ENCODE results near the gene MSI2. TPM values are rescaled to one million over a fixed set of nuclear protein-coding genes. Genes with fewer than 3 reads are reported as not detected.

Gene MSI2
- total RNA-seq, 1 experiment from 2014 or later: 61.2 TPM

DNA sequence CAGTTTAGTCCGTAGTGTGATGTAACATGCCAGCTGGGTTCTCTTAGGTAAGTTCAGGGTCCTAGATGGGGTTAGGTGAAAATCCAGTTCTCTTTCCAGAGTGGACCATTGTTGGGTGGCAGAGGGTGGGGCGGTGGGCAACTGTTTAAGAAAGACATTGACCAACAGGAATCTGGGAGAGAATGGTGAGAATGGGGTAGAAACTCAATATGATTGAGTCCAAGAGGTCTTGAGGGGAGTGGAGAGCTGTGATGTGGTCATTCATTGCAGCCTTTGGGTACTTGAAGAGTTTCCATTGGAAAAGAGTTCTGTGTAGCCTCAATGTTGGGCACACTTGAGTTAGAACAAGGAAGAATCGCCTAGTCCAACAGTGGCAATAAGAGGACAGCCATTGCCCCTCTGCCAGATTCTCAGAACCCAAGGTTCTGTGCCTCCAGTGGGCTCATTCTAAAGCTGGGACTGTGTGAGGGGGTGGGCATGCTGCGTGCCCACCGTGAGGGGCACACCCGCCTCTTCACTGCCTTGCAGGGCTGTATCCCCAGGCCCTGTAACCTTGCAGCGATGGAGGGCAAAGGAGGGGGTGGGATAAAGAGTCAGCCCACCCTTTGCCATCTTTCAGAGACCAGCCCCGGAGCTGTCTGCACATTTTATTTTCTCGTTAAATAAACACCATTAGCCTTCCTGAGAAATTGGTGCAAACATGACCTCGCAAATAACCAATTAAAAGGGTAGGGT, 280.6 kb downstream of the MSI2 start:
- no peak for DNase-seq (ENCODE audit: low spot score)

DNA sequence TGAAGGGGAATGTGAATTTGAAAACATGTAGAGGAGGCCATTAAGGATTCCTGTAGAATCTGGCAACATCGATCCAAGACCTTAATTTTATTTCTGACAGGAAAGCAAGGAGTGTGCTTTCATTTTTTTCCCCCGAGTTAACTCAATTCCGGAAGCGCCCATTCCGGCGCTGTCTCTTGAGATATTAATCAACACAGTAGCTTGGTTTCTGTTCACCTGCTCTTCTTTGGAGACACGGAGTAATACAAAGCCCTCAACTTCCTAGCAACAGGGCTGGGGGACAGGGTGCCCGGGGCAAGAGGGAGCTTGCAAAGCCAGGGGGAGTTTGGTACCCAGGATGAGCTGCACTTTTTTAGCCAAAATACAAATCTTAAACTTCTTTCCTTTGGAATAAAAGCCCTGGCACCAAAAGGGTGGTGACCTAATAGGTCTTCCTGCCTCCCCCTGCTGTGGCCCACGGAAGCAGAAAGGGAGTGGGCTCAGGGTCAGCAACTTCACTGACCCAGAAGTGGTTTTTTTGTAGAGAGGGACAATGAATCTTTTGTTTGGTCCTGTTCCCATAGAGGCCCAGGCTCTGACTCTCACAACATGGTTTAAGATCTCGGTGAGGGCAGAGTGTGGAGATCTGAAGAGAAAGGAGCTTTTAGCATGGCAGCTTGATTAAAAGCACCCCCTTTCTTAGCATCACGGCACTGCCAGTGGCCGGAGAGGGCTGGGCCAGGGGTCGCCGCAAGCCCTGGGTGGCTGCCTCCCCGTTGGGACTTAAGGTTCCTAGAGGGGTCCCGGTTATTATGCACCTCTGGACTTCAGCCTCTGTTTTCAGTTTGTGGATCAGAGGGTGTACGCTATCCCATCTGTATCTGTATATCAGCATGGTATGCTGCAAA, 281.4 kb downstream of the MSI2 start:
- no peak for DNase-seq (ENCODE audit: low spot score)

DNA sequence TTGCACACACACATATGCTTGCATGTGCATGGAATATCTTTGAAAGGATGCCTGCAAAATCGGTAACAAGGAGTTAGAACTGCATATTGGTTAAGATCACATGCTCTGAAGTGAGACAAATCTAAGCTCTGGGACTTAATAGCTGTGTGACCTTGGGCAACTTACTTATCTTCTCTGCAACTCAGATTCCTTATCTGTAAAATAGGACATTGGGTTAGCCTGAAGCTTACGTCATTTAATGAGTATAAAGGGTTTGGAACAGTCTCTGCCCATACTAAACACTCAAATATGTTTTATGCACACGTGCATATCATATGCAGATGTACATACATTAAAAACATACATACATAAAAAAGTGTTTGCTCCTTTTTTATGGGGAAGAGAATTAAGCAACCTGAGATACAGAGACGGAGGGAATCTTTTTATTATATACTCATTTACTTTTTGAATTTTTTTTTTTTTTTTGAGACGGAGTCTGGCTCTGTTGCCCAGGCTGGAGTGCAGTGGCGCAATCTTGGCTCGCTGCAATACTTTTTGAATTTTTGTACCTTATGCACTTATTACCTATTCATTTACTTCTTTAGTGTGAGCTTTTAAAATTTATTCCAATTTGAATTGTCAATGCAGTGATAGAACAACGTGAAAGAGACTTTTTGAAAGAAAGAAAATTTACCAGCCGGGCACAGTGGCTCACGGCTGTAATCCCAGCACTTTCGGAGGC, 282.6 kb downstream of the MSI2 start:
- no peak for DNase-seq (ENCODE audit: low spot score)

DNA sequence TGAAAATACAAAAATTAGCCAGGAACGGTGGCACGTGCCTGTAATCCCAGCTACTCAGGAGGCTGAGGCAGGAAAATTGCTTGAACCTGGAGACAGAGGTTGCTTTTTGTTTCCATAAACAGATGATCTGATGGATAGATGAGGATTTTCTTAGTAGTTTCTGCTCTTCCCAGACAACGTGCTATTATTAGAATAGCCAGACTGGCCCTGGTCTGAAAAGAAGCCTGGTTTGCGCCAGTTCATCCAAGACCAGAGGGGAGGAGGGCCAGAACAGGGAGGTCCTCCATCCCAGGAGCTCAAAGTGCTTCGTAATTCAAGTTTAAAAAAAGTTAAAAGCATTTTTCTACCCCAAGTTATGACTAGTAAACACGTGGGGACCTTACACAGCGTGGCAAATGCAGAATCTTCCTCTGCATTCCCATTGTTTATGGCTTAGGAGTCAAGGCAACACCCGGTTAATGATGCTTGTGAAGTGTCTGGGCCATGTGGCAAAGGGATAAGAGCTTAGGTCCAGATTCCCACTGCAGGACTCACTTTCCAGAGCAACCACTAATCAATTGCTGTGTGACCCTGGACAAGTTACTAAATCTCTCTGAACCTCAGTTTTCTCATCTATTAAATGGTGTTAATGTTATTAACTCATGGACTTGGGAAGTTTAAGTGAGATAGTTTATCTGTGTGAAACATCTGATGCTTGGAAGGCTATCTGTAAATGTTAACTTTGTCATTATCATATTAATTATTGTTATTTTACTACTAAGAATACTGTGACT, 283.4 kb downstream of the MSI2 start:
- DNase-seq (ENCODE audit: low spot score): no peak

DNA sequence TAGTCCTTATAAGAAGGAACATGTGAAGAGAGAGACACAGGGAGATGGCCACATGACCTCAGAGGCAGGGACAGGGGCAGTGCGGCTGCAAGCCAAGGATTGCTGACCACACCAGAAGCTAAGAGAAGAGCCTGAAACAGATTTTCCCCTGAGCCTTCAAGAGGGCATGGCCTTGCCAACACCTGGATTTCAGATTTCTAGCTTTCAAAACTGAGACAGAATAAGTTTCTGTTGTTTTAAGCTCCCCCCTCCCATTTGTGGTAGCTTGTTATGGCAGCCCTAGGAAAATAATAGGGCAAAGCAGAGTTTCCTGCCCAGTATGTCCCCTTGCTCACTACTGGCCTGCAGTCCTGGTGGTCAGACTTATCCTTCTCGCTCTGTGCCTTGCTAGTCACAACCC, 284.3 kb downstream of the MSI2 start:
- DNase-seq (ENCODE audit: low spot score): no peak

DNA sequence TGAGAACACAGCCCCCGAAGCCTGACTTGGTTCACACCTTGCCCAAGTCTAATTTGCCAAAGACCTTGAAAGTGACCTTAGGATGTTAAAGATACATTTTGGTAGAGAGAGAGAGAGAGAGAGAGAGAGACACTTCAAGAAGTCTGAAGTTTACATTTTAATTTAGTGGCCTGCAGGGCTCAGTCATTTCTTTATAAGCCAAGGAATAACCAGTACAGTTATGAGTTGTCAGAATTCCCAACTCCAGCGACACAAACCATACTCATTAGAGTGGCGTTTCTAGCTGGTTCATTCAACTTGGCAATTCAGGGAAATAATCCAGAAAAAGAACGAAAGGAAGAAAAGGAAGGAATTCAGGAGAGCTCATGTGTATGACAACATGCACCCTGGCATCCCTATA, 284.7 kb downstream of the MSI2 start:
- no peak for DNase-seq (ENCODE audit: low spot score)

DNA sequence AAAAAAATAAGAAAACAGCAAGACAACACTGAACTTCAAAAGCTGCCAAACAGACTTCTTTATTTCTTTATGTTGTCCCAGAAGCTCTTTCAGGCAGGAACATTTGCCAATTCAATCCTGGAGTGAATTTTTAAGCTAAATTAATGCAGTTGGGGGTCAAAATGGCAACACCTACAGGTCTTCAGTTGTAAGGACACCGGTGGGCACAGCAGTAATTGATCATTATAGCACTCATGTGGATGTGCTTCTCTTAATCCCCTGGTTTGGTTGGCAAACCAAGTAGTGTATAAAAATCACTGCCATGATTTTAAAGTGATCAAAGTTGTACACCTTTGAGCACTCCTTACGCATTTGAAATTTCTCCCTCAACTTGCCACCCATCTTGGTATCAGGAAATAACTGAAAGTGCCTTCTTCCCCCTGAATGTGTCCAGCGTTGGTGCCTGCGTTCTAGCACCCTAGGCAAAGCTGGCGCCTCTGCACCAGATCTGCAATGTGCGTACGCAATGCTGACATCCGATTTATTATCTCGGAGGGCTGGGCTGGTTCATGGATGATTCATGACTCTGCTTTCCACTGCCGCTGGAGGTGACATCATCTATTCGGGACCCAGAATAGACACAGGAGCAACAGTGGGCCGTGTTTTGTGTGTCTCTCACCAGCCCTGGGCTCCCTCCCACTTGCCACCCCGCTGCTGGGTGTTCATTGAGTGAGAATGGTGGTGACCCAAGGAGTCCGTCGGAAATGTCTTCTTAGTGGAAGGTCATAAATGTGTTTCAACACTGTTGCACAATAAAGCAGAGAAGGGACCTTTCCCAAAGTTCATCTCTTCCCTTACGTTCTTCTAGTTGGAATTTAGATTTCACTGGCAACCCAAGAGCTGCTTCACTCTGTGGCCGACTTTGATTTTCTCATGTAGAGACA, 285.4 kb downstream of the MSI2 start:
- no peak for DNase-seq (ENCODE audit: low spot score)

DNA sequence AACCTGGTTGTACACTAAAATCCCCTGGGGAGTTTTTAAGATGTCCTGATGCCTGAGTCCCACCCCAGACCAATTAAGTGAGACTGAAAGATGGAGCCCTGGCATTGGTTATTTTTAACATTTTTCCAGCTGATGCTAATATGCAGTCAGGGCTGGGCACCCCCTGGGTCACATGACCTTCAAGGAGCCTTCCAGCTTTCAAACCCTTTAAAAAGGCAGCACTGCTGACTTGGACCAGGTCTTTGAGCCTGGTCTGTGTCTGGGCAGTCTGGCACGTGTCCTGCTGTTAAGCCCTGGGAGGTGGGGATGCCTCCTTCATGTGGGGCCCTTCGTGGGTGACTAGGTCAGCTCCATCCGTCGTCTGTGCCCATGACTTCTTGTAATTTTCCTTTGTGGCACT, 286.2 kb downstream of the MSI2 start:
- DNase-seq (ENCODE audit: low spot score): no peak

DNA sequence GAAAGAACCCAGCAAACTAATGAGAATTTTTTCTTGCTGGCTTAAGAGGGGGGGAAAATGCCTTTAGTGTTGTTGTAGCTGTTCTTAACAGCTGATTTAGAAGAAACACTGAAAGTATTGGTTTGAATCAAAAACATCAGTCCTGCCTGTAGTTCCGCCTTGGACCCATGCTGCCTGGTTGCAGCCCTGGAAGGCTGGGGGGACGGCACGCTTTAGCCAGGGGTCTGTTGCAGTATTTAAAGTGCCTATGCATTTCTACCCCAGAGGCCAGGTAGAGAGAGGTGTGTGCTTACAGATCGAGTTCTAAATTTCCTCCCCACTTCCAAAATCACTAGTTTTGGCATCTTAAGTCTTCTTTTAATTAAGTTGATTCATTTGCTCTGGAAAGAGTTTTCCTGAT, 286.9 kb downstream of the MSI2 start:
- DNase-seq (ENCODE audit: low spot score): no peak

DNA sequence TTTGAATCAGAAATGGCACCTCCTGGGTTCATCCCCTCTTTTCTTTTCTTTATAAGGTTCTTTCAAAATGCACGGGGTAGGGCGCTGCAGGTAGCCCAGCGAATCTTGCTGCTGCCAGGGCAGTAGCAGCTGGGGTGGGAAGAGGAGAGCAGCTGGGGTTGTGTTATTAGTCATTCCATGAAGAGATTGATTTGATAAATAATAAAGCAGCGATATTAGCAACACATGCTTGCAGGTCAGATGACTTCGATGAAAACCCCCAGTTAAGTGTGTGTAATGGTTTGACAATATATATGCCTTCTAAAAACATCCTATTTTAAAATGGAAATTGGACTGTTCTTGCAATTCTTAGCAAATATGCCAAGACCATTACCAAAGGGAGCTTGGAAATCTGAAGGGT, 288.1 kb downstream of the MSI2 start:
- DNase-seq (ENCODE audit: low spot score): no peak

DNA sequence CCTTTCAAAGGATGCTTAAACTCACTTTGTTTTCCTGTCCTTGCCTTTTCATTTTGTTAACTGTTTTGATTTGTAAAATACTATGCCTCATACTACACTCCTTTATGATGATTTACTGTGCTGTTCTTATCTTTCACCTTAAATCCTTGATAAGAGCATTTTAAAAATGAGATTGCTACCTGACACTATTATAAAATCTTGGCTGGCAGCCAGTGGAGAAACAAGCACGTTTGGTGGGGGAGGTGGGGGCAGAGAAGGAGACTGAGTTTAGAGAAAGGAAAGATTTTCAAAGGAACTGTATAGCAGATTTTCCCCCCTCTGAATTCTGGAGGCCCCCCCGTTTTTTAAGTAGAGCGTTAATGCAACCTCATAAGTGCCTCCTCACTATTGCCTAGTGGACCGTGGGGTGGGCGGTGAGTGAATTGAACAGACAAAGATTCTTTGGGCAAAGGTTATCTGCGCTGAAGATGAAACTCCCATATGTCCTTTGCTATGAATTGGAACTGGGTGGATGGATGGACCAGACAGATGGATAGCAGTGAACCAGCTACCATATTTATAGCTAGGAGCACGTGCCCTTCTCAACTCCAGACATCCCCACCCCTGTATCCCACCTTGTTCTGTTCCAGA, 288.6 kb downstream of the MSI2 start:
- no peak for DNase-seq (ENCODE audit: low spot score)

DNA sequence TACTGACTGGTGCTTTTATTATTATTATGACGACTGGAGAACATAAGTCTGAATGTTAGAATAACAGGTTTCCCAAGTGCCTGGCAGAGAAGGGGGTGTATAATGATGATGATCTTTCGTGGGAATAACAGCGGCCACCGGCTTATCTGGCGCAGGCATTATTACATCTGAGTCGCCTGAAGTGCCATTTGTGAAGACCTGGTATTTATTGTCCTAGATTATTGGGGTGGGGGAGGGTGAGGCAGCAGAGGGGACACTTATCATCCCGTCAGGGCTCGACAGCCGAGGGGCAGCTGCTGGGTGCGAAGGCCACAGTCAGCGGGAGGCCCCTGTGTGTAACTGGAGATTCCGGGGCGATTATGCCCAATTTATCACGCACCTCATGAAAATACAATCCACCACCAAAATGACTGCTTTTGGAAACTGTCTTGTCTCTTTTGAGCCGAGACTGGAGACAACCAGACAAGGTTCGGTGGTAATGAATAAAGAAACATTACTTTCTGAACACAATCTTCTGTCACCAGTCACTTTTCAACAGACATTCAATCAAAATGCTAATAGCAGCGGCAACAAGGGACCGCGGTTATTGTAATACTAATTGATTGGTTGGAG, 289.5 kb downstream of the MSI2 start:
- DNase-seq (ENCODE audit: low spot score): no peak

DNA sequence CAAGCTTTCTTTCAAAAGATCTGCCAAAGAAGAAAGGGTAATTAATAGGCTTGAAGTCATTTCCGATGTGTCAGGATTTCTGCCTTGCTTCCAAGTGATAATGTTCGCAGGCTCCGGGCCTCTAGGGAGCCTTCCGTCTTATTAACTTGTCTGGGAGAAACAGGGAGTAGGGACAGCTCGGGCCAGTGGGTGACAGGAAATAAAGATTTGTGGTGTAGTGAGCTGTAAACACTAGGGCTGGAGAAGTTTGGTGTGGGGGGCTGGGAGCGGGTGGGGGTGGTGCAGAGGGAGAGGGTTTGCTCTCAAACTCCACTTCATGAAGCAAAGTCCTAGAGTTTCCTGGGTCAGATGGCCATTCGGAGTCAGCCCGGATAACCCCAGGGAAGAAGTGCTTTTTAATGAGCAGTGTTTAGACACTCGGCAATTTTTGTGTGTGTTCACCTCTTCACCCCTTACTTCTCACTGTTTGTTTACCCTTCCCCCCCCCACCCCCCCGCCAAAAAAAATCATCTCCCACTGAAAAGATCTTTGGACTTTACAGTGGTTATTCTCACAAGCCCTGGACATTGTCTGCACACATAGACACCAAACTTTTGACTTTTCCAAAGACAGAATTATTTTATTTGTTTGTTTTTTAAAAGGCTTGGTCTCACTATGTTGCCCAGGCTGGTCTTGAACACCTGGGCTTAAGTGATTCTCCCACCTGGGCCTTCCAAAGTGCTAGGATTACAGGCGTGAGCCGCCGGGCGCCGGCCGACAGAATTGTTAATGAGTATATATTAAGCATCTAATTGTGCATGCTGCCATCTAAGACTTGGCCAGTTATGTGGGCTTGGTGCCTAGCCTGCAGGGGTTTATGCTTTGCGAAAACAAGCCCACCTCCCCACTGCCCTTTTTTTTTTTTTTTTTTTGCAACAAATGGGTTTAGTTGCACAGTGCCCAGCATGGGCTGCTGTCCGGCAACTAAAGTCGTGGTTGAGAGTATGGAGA, 292.4 kb downstream of the MSI2 start:
- no peak for DNase-seq (ENCODE audit: low spot score)

DNA sequence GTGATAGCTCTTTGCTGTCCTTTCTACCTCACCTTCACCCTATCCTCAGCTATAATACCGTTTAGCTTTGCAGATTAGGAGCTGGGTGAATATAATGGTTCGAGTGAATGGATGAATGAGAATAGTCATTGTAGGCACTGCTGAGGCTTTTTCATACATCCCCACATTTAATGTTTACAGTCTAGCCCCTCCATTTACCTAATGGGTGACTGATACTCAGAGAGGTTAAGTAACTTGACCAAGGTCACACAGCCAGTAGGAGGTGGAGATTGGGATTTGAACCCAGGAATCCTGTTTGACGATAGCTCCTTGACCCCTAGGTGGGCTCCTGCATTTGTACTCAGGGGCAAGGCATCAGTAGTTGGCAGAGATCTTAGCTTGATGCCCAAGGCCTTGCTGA, 293.1 kb downstream of the MSI2 start:
- no peak for DNase-seq (ENCODE audit: low spot score)

DNA sequence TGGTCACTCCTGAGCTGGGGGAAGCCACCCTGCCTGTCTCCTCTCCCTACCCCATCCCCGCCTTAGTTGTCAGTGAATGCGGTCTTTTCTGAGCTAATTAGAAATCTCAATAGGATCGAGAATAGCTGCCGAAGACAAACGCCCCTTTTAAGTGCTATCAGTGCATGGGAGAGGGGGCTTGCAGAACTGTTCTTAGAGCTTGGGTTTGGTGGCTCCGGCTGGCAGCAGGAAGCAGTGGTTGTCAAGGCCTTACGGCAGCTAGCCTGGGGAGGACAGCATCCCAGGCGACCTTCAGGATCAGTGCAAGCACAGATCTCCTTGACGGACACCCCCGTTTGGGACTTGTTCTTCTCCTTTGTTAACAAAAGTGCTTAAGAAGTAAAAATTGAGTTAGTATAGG, 293.7 kb downstream of the MSI2 start:
- no peak for DNase-seq (ENCODE audit: low spot score)

DNA sequence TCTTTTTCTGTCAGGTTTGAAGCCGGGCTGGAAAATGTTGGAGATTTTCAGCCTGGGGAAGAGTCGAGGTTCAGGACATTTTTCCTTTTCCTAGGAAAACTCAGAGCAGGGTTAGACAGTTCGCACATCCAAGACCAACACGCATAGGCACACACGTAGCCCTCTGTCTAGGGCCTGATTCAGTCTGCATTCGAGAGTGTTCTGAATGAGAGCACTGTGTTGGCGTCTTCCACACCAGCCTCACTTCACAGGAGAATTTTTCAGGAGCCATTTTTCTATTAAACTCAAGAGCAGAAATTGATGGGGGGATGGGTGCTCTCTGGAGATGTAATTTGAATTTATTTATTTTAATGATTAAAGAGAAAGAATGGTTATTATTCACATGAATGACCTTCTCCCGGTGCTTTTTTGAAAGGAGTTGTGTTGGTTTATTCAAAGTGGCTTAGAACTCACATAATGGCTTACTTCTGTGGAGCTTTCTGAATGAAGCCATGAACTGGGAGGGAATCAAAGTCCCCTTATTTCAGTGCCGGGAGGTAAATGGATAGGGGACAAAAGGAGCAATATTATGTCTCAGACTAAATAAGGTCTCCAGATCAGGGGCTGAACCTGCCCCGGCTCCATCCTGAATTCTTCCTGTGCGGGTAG, 294.5 kb downstream of the MSI2 start:
- DNase-seq (ENCODE audit: low spot score): no peak

DNA sequence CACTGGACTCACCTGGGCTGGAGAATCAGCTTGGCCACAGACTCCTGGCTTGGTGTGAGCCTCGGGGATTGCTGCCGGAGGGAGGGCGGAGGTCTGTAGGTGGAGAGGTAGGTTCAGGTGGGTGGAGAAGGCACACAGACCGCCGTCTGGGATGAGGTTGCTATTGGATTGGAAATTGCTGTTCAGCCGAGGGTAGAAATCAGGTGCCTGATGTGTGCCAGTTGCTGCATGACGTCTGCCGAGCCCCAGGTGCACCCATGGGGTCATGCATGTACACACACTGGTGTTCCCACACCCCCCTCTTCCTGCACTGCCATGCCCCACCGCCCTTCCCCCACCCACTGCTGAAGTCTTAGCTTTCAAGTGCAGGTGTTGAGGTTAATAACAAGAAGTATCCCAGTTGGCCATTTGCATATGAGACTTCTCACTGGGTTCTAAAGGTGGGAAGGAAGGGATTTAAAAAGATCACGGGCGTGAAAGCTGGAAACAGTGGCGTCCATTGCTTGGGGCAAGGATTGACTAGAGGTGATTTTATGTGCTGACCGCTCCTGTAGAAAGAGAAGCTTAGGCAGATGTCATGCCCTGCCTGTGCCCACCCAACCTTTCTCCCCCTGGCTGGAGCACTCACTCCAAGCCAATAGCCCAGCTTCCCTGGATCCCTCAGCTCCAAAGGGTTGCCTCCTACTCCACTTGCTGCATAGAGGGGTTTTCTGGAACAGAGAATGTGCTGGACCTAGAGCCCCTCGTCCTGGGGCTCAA, 295.2 kb downstream of the MSI2 start:
- DNase-seq (ENCODE audit: low spot score): no peak
